Nephron progenitor cell (in vitro differentiated cells): Measurements from ENCODE around the gene SLBP.

Experiments used
- DNase-seq: peaks from one replicate; pipeline ENCODE4 v3.0.0; 2021
- H3K27ac Mint-ChIP-seq: 2 replicates; pipeline ENCODE4 v1.8.0; 2021; ENCODE audit warnings: mild to moderate bottlenecking, moderate library complexity, mixed read lengths
- H3K27me3 Mint-ChIP-seq: 2 replicates; pipeline ENCODE4 v1.8.0; 2021; ENCODE audit warnings: mild to moderate bottlenecking, low read depth, mixed read lengths; ENCODE audit not compliant: poor library complexity
- H3K36me3 Mint-ChIP-seq: 2 replicates; pipeline ENCODE4 v1.8.0; 2021; ENCODE audit warnings: low read depth, mixed read lengths
- H3K4me1 Mint-ChIP-seq: 2 replicates; pipeline ENCODE4 v1.8.0; 2021; ENCODE audit warnings: mixed read lengths
- H3K4me3 Mint-ChIP-seq: 2 replicates; pipeline ENCODE4 v1.8.0; 2021; ENCODE audit warnings: mild to moderate bottlenecking, moderate library complexity, mixed read lengths
- H3K9me3 Mint-ChIP-seq: 2 replicates; pipeline ENCODE4 v1.8.0; 2021; ENCODE audit warnings: mild to moderate bottlenecking, moderate library complexity, mixed read lengths
- TF ChIP-seq, protein P1 (sequence below): fragments of 200-600 bp; sonication (generic); IDR thresholded peaks from 2 replicates; pipeline ENCODE4 v1.5.0; 2021; ENCODE audit warnings: antibody characterized with exemption

SLBP gene

DNA sequence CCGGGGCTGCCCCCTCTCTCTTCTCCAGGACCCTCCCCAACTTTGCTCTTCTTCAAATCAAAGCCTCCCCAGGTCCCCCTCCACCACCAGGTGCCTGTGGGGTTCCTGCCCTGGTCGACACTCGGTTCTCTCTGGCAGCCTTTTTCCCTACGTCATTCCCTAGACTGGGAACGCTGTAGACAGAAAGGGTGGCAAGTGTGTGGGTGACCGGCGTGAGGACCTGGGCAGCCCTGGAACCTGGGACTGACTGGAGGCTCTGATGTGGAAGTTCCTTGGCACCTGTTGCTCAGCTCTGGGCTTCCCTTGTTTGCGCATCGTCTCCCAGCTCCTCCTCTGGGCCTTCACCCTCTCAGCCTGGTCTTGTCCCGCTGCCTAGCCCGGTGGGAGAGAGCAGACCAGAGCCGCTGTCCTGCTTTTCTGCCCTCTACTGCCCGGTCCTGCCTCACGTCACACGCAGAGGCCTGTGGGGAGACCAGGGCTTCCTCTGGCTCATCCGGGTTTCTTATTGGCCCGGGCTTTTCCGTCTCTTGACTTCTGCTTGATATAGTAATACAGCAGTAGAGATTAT lies 10.5 kb upstream of the SLBP start:
- H3K36me3 Mint-ChIP-seq: peaks cover 23% of the 10 kb centered on the region
- H3K4me1 Mint-ChIP-seq: peaks cover 49% of the 10 kb centered on the region
- no peaks in the 10 kb centered on the region for H3K9me3 Mint-ChIP-seq
- H3K27ac Mint-ChIP-seq: no peak overlapping the region
- no peak for DNase-seq
- no peaks in the 10 kb centered on the region for H3K27me3 Mint-ChIP-seq
- TF ChIP-seq, protein P1, sequence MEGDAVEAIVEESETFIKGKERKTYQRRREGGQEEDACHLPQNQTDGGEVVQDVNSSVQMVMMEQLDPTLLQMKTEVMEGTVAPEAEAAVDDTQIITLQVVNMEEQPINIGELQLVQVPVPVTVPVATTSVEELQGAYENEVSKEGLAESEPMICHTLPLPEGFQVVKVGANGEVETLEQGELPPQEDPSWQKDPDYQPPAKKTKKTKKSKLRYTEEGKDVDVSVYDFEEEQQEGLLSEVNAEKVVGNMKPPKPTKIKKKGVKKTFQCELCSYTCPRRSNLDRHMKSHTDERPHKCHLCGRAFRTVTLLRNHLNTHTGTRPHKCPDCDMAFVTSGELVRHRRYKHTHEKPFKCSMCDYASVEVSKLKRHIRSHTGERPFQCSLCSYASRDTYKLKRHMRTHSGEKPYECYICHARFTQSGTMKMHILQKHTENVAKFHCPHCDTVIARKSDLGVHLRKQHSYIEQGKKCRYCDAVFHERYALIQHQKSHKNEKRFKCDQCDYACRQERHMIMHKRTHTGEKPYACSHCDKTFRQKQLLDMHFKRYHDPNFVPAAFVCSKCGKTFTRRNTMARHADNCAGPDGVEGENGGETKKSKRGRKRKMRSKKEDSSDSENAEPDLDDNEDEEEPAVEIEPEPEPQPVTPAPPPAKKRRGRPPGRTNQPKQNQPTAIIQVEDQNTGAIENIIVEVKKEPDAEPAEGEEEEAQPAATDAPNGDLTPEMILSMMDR: no peak
- H3K4me3 Mint-ChIP-seq: peak overlapping the region; percentile 96

DNA sequence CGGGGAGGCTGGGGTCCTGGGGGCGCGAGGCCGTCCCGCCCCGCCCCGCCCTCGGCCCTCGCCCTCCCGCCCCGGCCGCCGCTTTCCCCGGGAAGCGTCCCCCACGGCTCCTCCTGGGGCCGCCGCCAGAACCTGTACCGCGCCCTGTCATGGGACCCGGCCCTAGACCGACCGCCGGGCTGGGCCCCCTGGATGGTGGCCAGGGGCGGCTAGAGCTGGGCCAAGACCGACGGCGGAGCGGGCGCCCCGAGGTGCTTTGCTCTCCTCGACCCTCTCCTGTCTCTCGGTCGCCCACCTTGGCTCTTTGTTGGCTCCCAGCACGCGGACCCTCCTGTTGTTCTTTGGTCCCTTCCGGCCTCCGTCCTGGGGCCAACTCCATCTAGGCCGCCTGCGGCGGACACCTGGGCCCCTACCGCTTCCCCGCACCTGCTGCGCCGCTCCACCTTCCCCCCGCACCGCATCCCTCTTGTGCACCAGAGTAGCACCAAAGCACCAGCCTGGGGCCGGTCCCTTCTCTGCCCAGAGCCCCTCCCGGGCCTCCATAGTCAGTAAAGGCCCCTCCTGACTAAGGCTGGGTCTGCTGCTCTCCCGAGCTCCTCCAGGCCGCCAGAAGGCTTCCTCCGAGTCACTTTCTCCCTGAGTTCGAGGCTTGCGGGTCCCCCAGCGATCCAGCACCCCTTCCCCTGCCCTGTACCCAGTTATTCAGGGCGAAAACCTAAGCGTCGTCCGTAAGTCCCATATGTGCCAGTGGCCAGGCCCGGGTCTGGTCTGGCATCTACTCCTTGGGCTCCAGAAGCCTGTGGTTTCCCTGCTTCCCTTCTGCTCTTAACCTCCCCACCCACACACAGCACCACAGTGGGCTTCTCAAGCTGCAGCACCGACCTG lies 9.8 kb upstream of the SLBP start:
- DNase-seq: no peak
- Mint-ChIP-seq H3K4me3 (peak overlapping the region; percentile 96), H3K27ac (peak overlapping the region; percentile 53), H3K36me3 (peaks cover 17% of the 10 kb centered on the region), H3K4me1 (peaks cover 49% of the 10 kb centered on the region), H3K27me3 (no peaks in the 10 kb centered on the region), H3K9me3 (no peaks in the 10 kb centered on the region)
- TF ChIP-seq, protein P1: no peak

DNA sequence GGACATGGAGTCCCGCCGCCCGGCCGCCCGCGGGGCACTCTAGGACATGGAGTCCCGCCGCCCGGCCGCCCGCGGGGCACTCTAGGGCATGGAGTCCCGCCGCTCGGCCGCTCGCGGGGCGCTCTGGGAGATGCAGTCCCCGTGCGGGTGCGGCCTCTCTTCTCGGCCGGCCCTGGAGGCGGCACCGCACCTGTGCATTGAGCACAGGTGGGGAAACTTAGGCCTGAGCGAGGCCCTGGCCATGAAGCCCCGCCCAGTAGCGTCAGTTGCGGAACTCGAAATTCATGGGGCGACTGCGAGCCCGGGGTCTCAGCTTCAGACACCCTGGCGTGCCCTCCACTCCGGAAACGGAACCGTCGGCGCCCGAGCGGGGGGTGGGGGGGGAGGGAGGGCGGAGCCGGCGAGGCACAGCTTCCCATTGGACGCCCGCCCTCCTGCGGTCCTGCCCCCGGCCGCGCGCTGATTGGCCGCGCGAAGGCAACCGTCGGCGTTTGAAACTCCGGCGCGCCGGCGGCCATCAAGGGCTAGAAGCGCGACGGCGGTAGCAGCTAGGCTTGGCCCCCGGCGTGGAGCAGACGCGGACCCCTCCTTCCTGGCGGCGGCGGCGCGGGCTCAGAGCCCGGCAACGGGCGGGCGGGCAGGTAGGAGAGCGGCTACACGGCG lies 9.0 kb upstream of the SLBP start, which contains the start of the genes TACC3 and TMEM129:
TSS of gene TACC3 (plus strand) at position 519 of the 663 bp plus-strand sequence. CDS start 1,901 bp downstream, outside the sequence.
TSS of gene TMEM129 (minus strand) at position 321 of the 663 bp plus-strand sequence. CDS start 486 bp downstream, outside the sequence.
- H3K27ac Mint-ChIP-seq: peak within 1 kb of the TSS; percentile 91
- H3K27me3 Mint-ChIP-seq: no peaks in the 10 kb centered on the region
- DNase-seq: peak; percentile 90
- H3K4me1 Mint-ChIP-seq: peaks cover 43% of the 10 kb centered on the region
- peak within 1 kb of the TSS; percentile 96 for H3K4me3 Mint-ChIP-seq
- H3K9me3 Mint-ChIP-seq: no peaks in the 10 kb centered on the region
- peaks cover 10% of the 10 kb centered on the region for H3K36me3 Mint-ChIP-seq
- TF ChIP-seq, protein P1: no peak

DNA sequence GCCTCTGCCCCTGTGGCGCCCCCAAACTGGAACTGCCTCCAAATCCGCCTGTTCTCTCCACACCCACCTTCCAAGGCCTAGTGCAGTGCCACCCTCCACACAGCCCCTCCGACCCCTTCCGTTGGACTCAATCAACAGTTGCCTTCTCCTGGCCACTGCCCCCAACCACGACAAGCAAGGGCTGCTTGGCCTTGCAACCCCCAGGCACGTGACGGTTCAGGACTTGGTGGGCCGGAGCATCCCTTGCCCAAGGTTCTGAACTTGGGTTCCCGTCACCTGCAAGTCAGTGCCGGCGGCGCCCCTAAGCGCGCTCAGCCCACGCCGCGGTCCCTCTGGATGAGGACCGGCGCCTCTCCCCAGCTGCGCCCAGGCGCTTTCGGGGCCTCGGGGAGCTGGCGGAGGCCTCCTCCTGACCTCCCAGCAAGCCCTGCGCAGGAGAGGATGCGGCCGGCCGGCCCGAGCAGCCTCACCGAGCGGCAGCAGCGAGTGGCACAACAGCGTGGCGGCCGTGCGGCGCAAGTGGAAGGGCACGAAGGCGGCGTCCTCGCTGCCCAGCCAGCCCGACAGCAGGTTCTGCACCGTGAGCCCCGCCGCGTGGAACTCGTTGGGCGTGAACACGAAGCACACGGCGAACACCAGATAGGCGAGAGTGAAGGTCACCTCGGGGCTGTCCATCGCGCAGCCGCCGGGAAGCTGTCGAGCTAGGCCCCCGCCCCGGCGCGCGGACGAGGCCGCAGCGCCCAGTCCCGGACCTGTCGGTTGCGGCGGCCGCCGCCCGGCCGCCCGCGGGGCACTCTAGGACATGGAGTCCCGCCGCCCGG lies 8.3 kb upstream of the SLBP start:
- DNase-seq: peak; percentile 68
- Mint-ChIP-seq H3K27ac (peak overlapping the region; percentile 91), H3K4me1 (peaks cover 47% of the 10 kb centered on the region), H3K27me3 (no peaks in the 10 kb centered on the region), H3K4me3 (peak overlapping the region; percentile 88), H3K9me3 (no peaks in the 10 kb centered on the region), H3K36me3 (peaks cover 8% of the 10 kb centered on the region)
- TF ChIP-seq, protein P1: no peak

DNA sequence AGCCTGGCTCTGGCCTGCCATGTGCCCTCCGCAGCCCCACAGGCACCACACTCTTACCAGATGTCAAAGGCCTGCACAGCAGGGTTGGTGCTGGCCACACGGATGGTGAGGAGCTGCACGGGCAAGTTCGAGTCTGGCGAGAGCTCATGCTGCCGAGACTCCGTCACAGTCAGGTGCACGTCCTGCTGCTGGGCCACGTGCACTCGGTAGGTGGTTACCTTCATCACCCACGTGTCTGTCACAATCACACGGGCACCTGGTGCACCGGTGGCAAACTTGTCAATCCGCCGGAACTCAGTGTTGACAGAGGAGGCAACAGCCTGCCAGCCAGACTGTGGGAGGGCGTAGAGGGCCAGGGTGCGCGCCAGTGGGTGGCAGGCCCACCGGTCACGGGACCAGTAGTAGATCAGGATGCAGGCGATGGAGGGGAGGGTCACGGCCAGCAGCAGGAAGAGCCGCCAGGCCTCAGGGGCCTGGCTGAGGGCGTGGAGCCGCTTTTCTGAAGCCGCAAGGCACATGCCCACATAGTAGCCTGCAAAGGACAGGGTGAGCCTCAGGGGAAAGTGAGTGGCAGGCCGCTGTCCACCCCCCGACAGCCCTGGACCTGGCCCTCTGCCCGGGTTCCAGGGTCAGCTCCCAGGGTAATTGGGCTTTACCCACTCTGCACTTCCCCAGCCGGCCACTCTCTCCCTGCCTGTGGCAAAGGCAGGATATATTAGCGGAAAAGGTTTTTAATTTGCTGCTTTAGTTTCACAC lies 6.2 kb upstream of the SLBP start:
- Mint-ChIP-seq H3K36me3 (no peaks in the 10 kb centered on the region), H3K27ac (no peak overlapping the region), H3K4me1 (peaks cover 56% of the 10 kb centered on the region), H3K9me3 (no peaks in the 10 kb centered on the region), H3K27me3 (no peaks in the 10 kb centered on the region), H3K4me3 (peak overlapping the region; percentile 66)
- no peak for DNase-seq
- TF ChIP-seq, protein P1: no peak
